MM.1S (cell line): ENCODE results near the gene PPP1R12A.

ENCODE experiments used
- EZH2 ChIP-seq: fragments of 300-600 bp; sonication (generic); optimal IDR thresholded peaks from 2 replicates; pipeline ENCODE3; 2017; ENCODE audit warnings: low read depth, mild to moderate bottlenecking, antibody characterized with exemption, low read length, mixed read lengths
- TF ChIP-seq, protein P1 (sequence below): fragments of 300-600 bp; sonication (generic); IDR thresholded peaks from 2 replicates; pipeline ENCODE4 v1.5.1; 2016; ENCODE audit warnings: antibody characterized with exemption, low read length, mixed read lengths

DNA sequence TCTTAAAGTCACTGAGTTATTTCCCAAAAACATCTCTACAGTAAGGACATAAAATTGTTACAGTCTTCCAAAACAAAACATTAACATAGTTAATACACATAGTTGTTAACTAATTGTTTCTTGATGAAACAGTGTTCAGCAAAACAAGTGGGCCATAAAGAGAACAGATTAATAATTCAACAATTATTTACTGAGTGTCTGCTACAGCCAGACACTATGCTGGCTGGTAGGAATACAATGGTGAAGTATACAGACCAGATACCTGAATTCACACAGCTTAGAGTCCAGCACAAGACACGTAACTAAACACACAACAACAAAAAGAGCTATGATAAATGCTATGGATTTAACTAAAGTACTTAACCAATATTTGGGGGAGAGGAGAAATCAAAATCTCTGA is 47.0 kb downstream of the PPP1R12A start:
- TF ChIP-seq, protein P1, sequence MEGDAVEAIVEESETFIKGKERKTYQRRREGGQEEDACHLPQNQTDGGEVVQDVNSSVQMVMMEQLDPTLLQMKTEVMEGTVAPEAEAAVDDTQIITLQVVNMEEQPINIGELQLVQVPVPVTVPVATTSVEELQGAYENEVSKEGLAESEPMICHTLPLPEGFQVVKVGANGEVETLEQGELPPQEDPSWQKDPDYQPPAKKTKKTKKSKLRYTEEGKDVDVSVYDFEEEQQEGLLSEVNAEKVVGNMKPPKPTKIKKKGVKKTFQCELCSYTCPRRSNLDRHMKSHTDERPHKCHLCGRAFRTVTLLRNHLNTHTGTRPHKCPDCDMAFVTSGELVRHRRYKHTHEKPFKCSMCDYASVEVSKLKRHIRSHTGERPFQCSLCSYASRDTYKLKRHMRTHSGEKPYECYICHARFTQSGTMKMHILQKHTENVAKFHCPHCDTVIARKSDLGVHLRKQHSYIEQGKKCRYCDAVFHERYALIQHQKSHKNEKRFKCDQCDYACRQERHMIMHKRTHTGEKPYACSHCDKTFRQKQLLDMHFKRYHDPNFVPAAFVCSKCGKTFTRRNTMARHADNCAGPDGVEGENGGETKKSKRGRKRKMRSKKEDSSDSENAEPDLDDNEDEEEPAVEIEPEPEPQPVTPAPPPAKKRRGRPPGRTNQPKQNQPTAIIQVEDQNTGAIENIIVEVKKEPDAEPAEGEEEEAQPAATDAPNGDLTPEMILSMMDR, result no peak
- TF ChIP-seq EZH2, result no peak
